T-cell (primary cell): ENCODE data around the gene GRXCR1. TPM values are rescaled to one million over a fixed set of nuclear protein-coding genes. Genes with fewer than 3 reads are reported as not detected.
A peak's percentile ranks its signal among the peaks of the same experiment; 100 is the strongest.

Experiments used
- ATAC-seq, 4 experiments: fragments of 200-7000 bp in 3 of 4; fragments of 150-1000 bp in 1 of 4; cut with Tn5 transposase; replicated peaks in 1 of 4; 1 replicate in 3 of 4; 2 replicates in 1 of 4; pipeline ENCODE4 v1.10.0; 2021; ENCODE audit warnings: moderate library complexity in 3 of 4, mild to moderate bottlenecking in 2 of 4, moderate number of reproducible peaks in 1 of 4
- CTCF ChIA-PET, 2 donors: fragments of 300-600 bp; sonication (Branson Sonifier 250); formaldehyde crosslinking; loops; one replicate each; lab custom pipeline; 2022; ENCODE audit warnings: antibody characterized with exemption in 2 of 2; lab: Charles Lee
- POLR2A ChIA-PET, 2 donors: fragments of 300-600 bp; sonication (Branson Sonifier 250); formaldehyde crosslinking; loops; one replicate each; lab custom pipeline; 2022; ENCODE audit warnings: antibody characterized with exemption in 2 of 2; lab: Charles Lee
- DNase-seq, 35 experiments: peaks; one replicate each; pipeline versions ENCODE4 v3.0.0 to v3.0.0-alpha.2; 2013 to 2023
- H3K27ac ChIP-seq: one replicate; pipeline ENCODE4 v1.5.1; 2013; ENCODE audit warnings: low read length
- H3K27me3 ChIP-seq, 2 experiments: replicated peaks in 1 of 2; 1 replicate in 1 of 2; 2 replicates in 1 of 2; pipeline versions ENCODE4 v1.6.1 to v1.7.0; 2013; ENCODE audit warnings: low read length in 1 of 2, mixed read lengths in 1 of 2; ENCODE audit not compliant: control insufficient read depth in 2 of 2, insufficient read depth in 2 of 2; ENCODE audit errors: extremely low read depth in 1 of 2
- H3K36me3 ChIP-seq, 2 donors: 1 replicate in 1 of 2; 2 replicates in 1 of 2; pipeline versions ENCODE4 v1.6.1 to v1.7.0; 2013; ENCODE audit warnings: low read length in 1 of 2; ENCODE audit not compliant: control insufficient read depth in 2 of 2, insufficient read depth in 1 of 2; ENCODE audit errors: extremely low read depth in 1 of 2
- H3K4me1 ChIP-seq, 2 experiments: 1 replicate in 1 of 2; 2 replicates in 1 of 2; pipeline versions ENCODE4 v1.6.1 to v1.7.0; 2013; ENCODE audit warnings: low read length in 2 of 2, mixed read lengths in 1 of 2; ENCODE audit not compliant: insufficient read depth in 2 of 2, control insufficient read depth in 1 of 2; ENCODE audit errors: extremely low read depth in 1 of 2
- H3K4me3 ChIP-seq, 2 donors: 1 replicate in 1 of 2; 2 replicates in 1 of 2; pipeline versions ENCODE4 v1.5.1 to v1.7.0; 2013; ENCODE audit warnings: mild to moderate bottlenecking in 2 of 2, low read length in 1 of 2, moderate library complexity in 1 of 2; ENCODE audit not compliant: control insufficient read depth in 1 of 2; ENCODE audit errors: extremely low read depth in 1 of 2
- H3K9me3 ChIP-seq: 2 replicates; pipeline ENCODE4 v1.7.0; 2013
- H3K27ac Mint-ChIP-seq, 2 donors: one replicate each; pipeline ENCODE4 v1.8.0; 2020 to 2021; ENCODE audit warnings: mild to moderate bottlenecking in 2 of 2, mixed read lengths in 2 of 2
- H3K27me3 Mint-ChIP-seq, 2 donors: one replicate each; pipeline ENCODE4 v1.8.0; 2021 to 2022; ENCODE audit warnings: mixed read lengths in 2 of 2
- H3K36me3 Mint-ChIP-seq: one replicate; pipeline ENCODE4 v1.8.0; 2021; ENCODE audit warnings: mixed read lengths
- H3K4me1 Mint-ChIP-seq, 3 donors: one replicate each; pipeline ENCODE4 v1.8.0; 2020 to 2022; ENCODE audit warnings: mixed read lengths in 3 of 3, mild to moderate bottlenecking in 1 of 3
- H3K4me3 Mint-ChIP-seq, 3 donors: one replicate each; pipeline ENCODE4 v1.8.0; 2020 to 2022; ENCODE audit warnings: mild to moderate bottlenecking in 3 of 3, mixed read lengths in 3 of 3, moderate library complexity in 3 of 3
- H3K9me3 Mint-ChIP-seq, 3 donors: one replicate each; pipeline ENCODE4 v1.8.0; 2020 to 2022; ENCODE audit warnings: mixed read lengths in 3 of 3
- WGBS: methylation state at CpG from one replicate; pipeline ENCODE4 v1.1.5; 2013; ENCODE audit warnings: missing lambda C conversion rate; ENCODE audit not compliant: insufficient coverage; 5-methylcytosine and 5-hydroxymethylcytosine counted together
- total RNA-seq, 35 experiments: library from RNA in 6 of 35; stranded (reverse) in 6 of 35; fragments of 120-200 nt in 1 of 35; gene quantifications; one replicate each; pipeline versions ENCODE4 v1.2.1 to v1.2.4 and lab custom pipeline; 2013 to 2026

Gene GRXCR1
- total RNA-seq (not detected), total RNA-seq (lab: John Stamatoyannopoulos, UW) (0 to 0.06 (median 0) reads per million in 29 experiments)
- total RNA-seq (2013) = not detected

DNA sequence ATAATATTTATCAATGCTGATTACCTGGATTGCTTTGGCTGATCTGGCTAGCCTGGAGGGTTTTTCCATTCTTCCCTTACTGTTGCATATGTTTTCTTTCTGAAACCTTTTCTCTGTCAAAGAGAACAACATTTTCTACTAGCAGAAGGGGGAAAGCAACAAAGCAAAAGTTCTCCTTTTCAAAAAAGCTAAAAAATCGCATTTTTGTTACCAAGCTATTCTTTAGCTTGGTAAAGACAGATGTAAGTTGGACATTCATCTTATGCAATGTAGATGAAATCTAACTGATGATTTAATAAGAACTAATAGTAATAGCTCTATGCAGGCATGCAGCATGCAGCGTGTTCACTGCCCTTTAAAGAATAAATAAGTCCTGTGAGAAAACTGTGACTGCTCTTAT lies at the start of gene GRXCR1:
Gene GRXCR1, plus strand, starts transcription at position 301 of the 400 bp plus-strand sequence. CDS start 554 bp downstream, outside the sequence.
- H3K4me3 Mint-ChIP-seq = no peak within 1 kb of the TSS

DNA sequence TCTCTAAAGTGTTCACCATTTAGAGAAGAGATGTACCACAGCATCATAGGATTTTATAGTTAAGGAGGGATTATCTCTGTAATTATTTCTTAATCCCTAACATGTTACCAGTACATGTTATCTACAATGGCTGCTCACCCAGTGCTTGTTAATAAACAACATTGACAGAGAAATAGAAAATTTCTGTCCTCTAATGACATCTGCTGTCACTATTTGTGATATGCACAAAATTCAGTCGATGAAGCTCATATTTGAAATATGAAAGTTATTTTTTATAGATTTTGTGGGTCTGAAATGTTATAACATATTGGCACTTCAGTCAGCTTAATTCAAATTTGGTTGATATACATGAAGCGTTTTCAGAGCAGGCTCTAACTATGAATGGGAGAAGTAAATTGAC lies 48.8 kb upstream of the GRXCR1 start:
- ChIA-PET POLR2A (no interaction called here), CTCF (interaction anchor here in 1 of 2 donors (1.0 kb wide), 2 partner anchors 275 to 472 kb away, joined by 3 to 4 read pairs; no protein-coding TSS in a partner anchor)
- Mint-ChIP-seq H3K27ac (no peak overlapping the region), H3K4me1 (no peaks in the 10 kb centered on the region), H3K4me3 (no peak overlapping the region), H3K36me3 (no peaks in the 10 kb centered on the region), H3K27me3 (peaks cover 3 to 8% of the 10 kb centered on the region in 2 donors), H3K9me3 (no peaks in the 10 kb centered on the region)
- no peaks in the 10 kb centered on the region for H3K4me1 ChIP-seq
- H3K36me3 ChIP-seq = no peaks in the 10 kb centered on the region
- DNase-seq = peak in 1 of 35 experiments; percentile 3
- H3K9me3 ChIP-seq = no peaks in the 10 kb centered on the region
- H3K27ac ChIP-seq = no peak overlapping the region
- H3K27me3 ChIP-seq = no peaks in the 10 kb centered on the region
- H3K4me3 ChIP-seq = no peak overlapping the region
- ATAC-seq = no peak
- no CpG with 5 or more reads among the region's 2 CpGs for WGBS

More for the DNA sequence above, at the start of gene GRXCR1:
- Histone ChIP-seq H3K9me3 (no peaks in the 10 kb centered on the region), H3K36me3 (no peaks in the 10 kb centered on the region), H3K27me3 (no peaks in the 10 kb centered on the region), H3K27ac (no peak within 1 kb of the TSS), H3K4me1 (no peaks in the 10 kb centered on the region), H3K4me3 (no peak within 1 kb of the TSS)
- CTCF ChIA-PET = interaction anchor here in 1 of 2 donors (1.1 kb wide), 1 partner anchor 12 kb away, joined by 3 read pairs; no protein-coding TSS in a partner anchor
- POLR2A ChIA-PET = no interaction called here
- DNase-seq (no peak), ATAC-seq (no peak)
- WGBS = 83% methylated on average over 1 of the region's 2 CpGs
- Mint-ChIP-seq H3K4me1 (no peaks in the 10 kb centered on the region), H3K27ac (no peak within 1 kb of the TSS), H3K36me3 (no peaks in the 10 kb centered on the region), H3K9me3 (peaks cover 4 to 8% (median 5%) of the 10 kb centered on the region in 3 donors), H3K27me3 (peaks cover 32 to 36% of the 10 kb centered on the region in 2 donors)

DNA sequence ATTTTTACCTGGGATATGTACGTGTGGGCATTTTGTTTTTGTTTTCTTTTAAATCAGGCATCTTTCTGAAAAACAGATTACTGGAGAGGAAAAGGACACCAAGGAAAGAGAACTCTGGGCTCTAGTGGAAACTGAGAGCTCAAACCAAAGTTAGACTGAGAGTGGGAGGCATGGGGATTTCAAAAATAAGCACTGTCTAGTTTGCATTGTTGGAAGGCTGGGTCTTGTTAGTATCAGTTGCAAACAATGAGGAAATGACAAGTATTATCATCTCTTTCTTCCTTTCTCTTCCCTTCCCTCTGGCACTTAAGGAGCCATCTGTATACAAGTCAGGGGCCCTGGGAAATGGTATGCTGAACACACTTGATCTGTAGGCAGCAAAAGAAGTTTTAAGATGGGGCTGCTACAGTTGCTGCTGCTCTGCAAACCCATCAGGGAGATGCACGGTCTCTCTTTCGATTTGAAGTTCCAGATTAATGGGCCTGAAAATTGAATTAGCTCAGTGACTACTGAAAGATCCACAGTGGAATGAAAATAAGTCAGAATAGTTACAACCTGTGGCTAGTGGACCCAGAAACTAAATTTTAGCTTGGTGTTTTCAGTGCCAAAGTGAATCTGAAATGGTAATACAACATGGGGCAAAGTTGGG lies 48.0 kb upstream of the GRXCR1 start:
- Mint-ChIP-seq H3K4me1 (no peaks in the 10 kb centered on the region), H3K4me3 (no peak overlapping the region), H3K36me3 (no peaks in the 10 kb centered on the region), H3K27me3 (peaks cover 3 to 8% of the 10 kb centered on the region in 2 donors), H3K27ac (no peak overlapping the region), H3K9me3 (peaks cover 0 to 1% (median 0%) of the 10 kb centered on the region in 3 donors)
- no peak overlapping the region for H3K27ac ChIP-seq
- ATAC-seq (no peak), DNase-seq (no peak)
- 83% methylated on average over 3 of the region's 3 CpGs for WGBS
- no peak overlapping the region for H3K4me3 ChIP-seq
- CTCF ChIA-PET = interaction anchor here (0.5 to 1.0 kb wide), 3 partner anchors 11 to 473 kb away, joined by 3 to 4 read pairs (median 3); no protein-coding TSS in a partner anchor
- H3K27me3 ChIP-seq = no peaks in the 10 kb centered on the region
- H3K36me3 ChIP-seq = no peaks in the 10 kb centered on the region
- H3K4me1 ChIP-seq = no peaks in the 10 kb centered on the region
- POLR2A ChIA-PET = no interaction called here
- H3K9me3 ChIP-seq = no peaks in the 10 kb centered on the region

DNA sequence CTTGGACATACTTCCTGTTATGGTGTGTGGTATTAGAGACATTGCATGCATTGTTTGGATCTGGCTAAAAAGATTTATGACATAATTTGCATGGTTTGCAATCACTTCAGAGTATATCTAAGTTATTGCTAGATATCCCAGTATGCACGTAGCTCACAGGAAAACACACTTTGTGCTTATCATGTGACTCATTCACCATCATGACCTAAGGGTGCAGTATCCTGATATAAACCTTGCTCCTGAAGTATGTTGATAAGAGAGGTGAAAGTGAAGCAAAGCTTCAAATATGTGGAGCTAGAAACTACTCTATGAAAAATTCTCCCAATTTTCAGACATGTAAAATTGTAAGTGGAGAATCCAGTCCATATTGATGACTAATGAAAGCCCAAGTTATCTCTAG lies 46.9 kb upstream of the GRXCR1 start:
- Mint-ChIP-seq H3K9me3 (peaks cover 8 to 12% (median 9%) of the 10 kb centered on the region in 3 donors), H3K27ac (no peak overlapping the region), H3K36me3 (no peaks in the 10 kb centered on the region), H3K27me3 (peaks cover 8 to 10% of the 10 kb centered on the region in 2 donors), H3K4me1 (no peaks in the 10 kb centered on the region), H3K4me3 (no peak overlapping the region)
- DNase-seq = no peak
- H3K4me3 ChIP-seq = no peak overlapping the region
- H3K27me3 ChIP-seq = no peaks in the 10 kb centered on the region
- no peak overlapping the region for H3K27ac ChIP-seq
- ChIA-PET CTCF (no interaction called here), POLR2A (no interaction called here)
- no peaks in the 10 kb centered on the region for H3K4me1 ChIP-seq
- H3K9me3 ChIP-seq = no peaks in the 10 kb centered on the region
- H3K36me3 ChIP-seq = no peaks in the 10 kb centered on the region
- ATAC-seq = no peak
- WGBS = no CpG with 5 or more reads among the region's 1 CpG

DNA sequence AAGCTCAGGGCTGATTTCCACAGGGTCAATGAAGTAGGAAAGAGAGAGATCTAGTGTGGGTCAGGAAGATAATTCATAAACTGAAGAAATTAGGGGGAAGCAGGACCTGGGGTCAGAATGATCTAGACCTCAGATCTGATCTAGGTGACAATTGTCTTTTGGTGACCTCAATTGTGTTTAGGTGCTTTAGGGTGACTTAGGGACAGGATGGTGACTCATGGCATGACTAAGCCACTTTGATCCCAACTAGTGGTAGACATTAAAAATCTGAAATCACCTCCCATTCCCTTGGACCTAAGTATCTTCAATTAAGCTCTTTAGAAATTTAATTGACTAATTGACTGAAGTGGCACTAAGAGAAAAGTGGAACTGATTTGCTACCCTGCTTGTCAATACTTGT lies 36.7 kb upstream of the GRXCR1 start:
- Mint-ChIP-seq H3K9me3 (peaks cover 0 to 7% (median 4%) of the 10 kb centered on the region in 3 donors), H3K4me1 (no peaks in the 10 kb centered on the region), H3K4me3 (no peak overlapping the region), H3K36me3 (no peaks in the 10 kb centered on the region), H3K27ac (no peak overlapping the region), H3K27me3 (peaks cover 15 to 16% of the 10 kb centered on the region in 2 donors)
- ChIA-PET POLR2A (no interaction called here), CTCF (interaction anchor here (0.6 to 1.6 kb wide), 4 partner anchors 8 to 11 kb away, joined by 3 to 5 read pairs (median 4); no protein-coding TSS in a partner anchor)
- Histone ChIP-seq H3K9me3 (no peaks in the 10 kb centered on the region), H3K4me3 (no peak overlapping the region), H3K27me3 (peaks cover 0 to 2% of the 10 kb centered on the region in 2 experiments), H3K4me1 (no peaks in the 10 kb centered on the region), H3K36me3 (no peaks in the 10 kb centered on the region), H3K27ac (no peak overlapping the region)
- ATAC-seq (no peak), DNase-seq (no peak)

DNA sequence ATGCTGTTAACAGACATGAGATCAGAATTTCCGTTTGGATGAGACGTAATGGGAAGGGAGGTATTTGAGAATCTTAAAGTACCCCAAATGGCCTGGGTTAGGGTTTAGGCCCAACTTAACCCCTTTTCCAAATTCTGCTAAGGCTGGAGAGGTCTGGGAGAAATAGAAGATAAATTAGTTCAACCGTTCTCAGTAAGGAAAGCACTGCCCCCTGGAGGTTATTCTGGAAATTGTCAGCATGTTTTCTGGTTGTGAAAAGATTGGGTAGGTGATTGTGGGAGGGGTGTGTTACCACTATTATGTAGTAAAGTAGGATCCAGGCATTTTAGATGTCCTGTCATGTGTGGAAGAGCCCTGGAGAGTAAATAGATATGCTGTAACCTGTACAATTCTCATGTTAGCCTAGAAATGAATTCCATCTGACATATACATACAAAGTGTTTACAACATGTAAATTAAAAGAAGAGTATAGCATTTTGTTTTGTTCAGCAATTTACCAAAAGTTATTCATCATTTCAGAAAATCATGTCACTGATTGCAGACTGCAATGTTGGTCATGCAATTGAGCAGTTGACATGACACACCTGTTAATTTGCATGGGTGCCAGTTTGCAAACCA lies 26.8 kb upstream of the GRXCR1 start:
- Histone ChIP-seq H3K4me3 (no peak overlapping the region), H3K27ac (no peak overlapping the region), H3K27me3 (no peaks in the 10 kb centered on the region), H3K9me3 (no peaks in the 10 kb centered on the region), H3K4me1 (no peaks in the 10 kb centered on the region), H3K36me3 (no peaks in the 10 kb centered on the region)
- no CpG with 5 or more reads among the region's 3 CpGs for WGBS
- DNase-seq (peak in 30 of 35 experiments; percentile 1 to 68 (median 22)), ATAC-seq (no peak)
- Mint-ChIP-seq H3K27me3 (peaks cover 25 to 30% of the 10 kb centered on the region in 2 donors), H3K9me3 (no peaks in the 10 kb centered on the region), H3K27ac (no peak overlapping the region), H3K4me1 (no peaks in the 10 kb centered on the region), H3K4me3 (no peak overlapping the region), H3K36me3 (no peaks in the 10 kb centered on the region)
- POLR2A ChIA-PET = no interaction called here
- CTCF ChIA-PET = interaction anchor here (0.6 to 2.6 kb wide), 9 partner anchors 9 to 583 kb away, joined by 3 to 35 read pairs (median 6); no protein-coding TSS in a partner anchor
